Measurements from ENCODE around the gene TMEM86B. TPM values are rescaled to one million over a fixed set of nuclear protein-coding genes. Genes with fewer than 3 reads are reported as not detected.

TMEM86B gene, protein sequence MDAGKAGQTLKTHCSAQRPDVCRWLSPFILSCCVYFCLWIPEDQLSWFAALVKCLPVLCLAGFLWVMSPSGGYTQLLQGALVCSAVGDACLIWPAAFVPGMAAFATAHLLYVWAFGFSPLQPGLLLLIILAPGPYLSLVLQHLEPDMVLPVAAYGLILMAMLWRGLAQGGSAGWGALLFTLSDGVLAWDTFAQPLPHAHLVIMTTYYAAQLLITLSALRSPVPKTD
- 2.9 TPM for polyA plus RNA-seq (2012; ENCODE audit: low read depth, missing spikeins)

- TF ChIP-seq TAF1 (IDR thresholded peaks at IDR 0.05; ENCODE audit: low read depth, low read length) = no peak
- TF ChIP-seq POLR2AphosphoS5 (IDR thresholded peaks at IDR 0.05; ENCODE audit: low read depth, low read length) = no peak
- TF ChIP-seq PAX5 (IDR thresholded peaks at IDR 0.05; ENCODE audit: insufficient read depth, low read length, severe bottlenecking) = no peak
- TF ChIP-seq POU2F2 (IDR thresholded peaks at IDR 0.05; ENCODE audit: low read depth, low read length) = no peak
- no peak for TF ChIP-seq SPI1 (IDR thresholded peaks at IDR 0.05; ENCODE audit: low read depth, low read length)
- FAIRE-seq = no peak
- no peak for DNase-seq (ENCODE audit: insufficient read length, low spot score)
Observed at GRCh38 chr19:55228403-55229031, at the start of gene TMEM86B. Gene TMEM86B (minus strand): TSS chr19:55228763. CDS start chr19:55228741, 22 bp downstream.

DNA sequence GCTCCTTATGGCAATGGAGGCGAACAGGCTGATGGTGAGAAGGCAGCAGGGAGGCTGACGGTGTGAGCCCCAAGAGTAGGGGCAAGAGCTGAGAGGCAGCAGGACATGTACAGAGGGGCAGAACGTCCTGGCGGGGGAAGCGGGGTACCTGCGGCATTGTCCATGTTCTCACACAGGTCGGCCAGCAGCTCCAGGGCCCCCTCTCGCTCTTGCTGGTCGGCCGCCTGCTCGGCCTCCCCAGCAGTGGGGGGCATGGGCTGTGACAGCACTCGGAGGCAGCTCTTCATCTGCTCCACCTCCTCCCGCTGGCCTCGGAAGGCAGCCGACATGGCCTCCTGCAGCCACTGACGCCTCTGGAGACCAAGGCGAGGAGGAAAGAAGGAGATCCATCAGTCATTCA lies 48.9 kb upstream of the TMEM86B start:
- no peak for DNase-seq (ENCODE audit: insufficient read length, low spot score)
- no peak for TF ChIP-seq SPI1 (IDR thresholded peaks at IDR 0.05; ENCODE audit: low read depth, low read length)
- TF ChIP-seq TAF1 (IDR thresholded peaks at IDR 0.05; ENCODE audit: low read depth, low read length) = no peak
- no peak for TF ChIP-seq POU2F2 (IDR thresholded peaks at IDR 0.05; ENCODE audit: low read depth, low read length)
- no peak for TF ChIP-seq PAX5 (IDR thresholded peaks at IDR 0.05; ENCODE audit: insufficient read depth, low read length, severe bottlenecking)
- no peak for TF ChIP-seq POLR2AphosphoS5 (IDR thresholded peaks at IDR 0.05; ENCODE audit: low read depth, low read length)
- TF ChIP-seq POLR2A (IDR thresholded peaks at IDR 0.05; ENCODE audit: low read depth, low read length) = no peak
- FAIRE-seq = no peak

- TF ChIP-seq SPI1 (IDR thresholded peaks at IDR 0.05; ENCODE audit: low read depth, low read length) (no peak), TAF1 (IDR thresholded peaks at IDR 0.05; ENCODE audit: low read depth, low read length) (no peak), POLR2A (IDR thresholded peaks at IDR 0.05; ENCODE audit: low read depth, low read length) (no peak)
- FAIRE-seq (no peak), DNase-seq (ENCODE audit: insufficient read length, low spot score) (no peak)
Observed at GRCh38 chr19:55276720-55277430, 48.3 kb upstream of the TMEM86B start.

DNA sequence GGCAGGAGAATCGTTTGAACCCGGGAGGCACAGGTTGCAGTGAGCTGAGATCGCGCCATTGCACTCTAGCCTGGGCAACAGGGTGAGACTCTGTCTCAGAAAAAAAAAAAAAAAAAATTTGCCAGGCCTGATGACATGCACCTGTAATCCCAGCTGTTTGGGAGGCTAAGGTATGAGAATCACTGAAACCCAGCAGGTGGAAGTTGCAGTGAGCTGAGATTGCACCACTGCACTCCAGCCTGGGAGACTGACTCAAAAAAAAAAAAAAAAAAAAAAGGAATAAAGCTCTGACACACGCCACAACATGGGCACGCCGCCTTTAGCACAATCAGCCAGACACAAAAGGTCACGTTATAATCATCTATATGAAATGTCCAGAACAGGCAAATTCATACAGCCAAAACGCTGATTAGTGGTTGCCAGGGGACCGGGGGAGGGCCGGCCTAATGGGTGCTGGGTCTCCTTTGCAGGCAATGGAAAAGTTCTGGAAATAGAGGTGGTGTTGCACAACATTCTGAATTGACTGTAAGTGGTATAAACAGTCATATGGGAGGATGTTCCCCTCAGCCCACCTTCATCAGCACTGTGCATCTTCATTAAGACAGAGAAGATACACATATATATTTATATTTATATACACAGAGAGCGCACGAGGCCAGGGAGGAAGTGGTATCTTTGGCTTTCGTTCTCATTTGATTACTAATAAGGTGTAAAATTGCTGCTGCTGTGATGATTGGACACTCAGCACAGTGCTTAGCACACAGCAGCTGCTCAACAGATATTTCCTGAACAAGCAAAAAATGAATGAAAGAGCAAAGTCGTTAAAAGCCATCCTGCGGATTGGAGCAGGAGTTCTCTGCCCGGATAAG lies 47.5 kb upstream of the TMEM86B start:
- peak; percentile 92 for FAIRE-seq
- TF ChIP-seq TAF1 (IDR thresholded peaks at IDR 0.05; ENCODE audit: low read depth, low read length) (no peak), SPI1 (IDR thresholded peaks at IDR 0.05; ENCODE audit: low read depth, low read length) (peak; percentile 89), POLR2A (IDR thresholded peaks at IDR 0.05; ENCODE audit: low read depth, low read length) (no peak), POU2F2 (IDR thresholded peaks at IDR 0.05; ENCODE audit: low read depth, low read length) (no peak; the same call in 1 of the 2 replicates), POLR2AphosphoS5 (IDR thresholded peaks at IDR 0.05; ENCODE audit: low read depth, low read length) (no peak)
- DNase-seq (ENCODE audit: insufficient read length, low spot score) = peak; percentile 53

DNA sequence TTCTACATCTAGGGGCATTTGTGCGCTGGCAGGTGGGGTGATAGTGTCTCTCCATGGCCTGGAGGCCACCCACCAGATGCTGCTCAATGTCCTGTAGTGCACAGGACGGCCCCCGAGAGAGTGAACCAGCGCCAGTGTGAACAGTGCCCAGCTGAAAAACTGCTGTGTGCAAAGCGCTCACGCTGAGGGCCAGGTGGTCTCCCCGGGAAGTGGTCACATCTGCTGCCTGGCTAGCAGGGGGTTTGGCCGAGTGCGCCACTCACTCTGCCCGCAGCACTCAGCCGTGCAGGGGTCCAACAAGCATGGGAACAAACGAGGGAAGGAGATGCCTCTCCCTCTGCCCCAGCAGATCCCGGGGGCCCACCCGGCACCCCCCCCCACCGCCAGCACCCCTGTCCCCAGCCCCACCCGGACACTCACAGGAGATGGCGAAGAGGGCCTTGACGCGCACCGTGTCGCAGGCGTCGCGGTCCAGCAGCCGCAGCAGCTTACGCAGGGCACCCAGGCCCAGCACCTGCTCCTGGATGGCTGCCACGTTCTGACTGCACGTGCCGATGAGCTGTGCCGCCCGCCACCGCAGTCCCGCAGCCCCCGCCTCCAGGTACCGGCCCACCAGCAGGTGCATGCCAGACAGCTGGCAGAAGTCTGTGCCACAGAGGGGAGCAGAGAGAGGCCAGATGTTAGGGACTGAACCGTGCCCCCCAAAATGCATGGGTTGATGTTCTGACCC lies 45.6 kb upstream of the TMEM86B start:
- TF ChIP-seq POLR2AphosphoS5 (IDR thresholded peaks at IDR 0.05; ENCODE audit: low read depth, low read length) (no peak), TAF1 (IDR thresholded peaks at IDR 0.05; ENCODE audit: low read depth, low read length) (no peak), POLR2A (IDR thresholded peaks at IDR 0.05; ENCODE audit: low read depth, low read length) (no peak)
- no peak for FAIRE-seq
- DNase-seq (ENCODE audit: insufficient read length, low spot score) = no peak

GRCh38 chr19:55272142-55272541 lies 43.6 kb upstream of the TMEM86B start:
- FAIRE-seq = no peak
- no peak for TF ChIP-seq POU2F2 (IDR thresholded peaks at IDR 0.05; ENCODE audit: low read depth, low read length)
- no peak for TF ChIP-seq POLR2AphosphoS5 (IDR thresholded peaks at IDR 0.05; ENCODE audit: low read depth, low read length)
- TF ChIP-seq PAX5 (IDR thresholded peaks at IDR 0.05; ENCODE audit: insufficient read depth, low read length, severe bottlenecking) = no peak
- no peak for TF ChIP-seq TAF1 (IDR thresholded peaks at IDR 0.05; ENCODE audit: low read depth, low read length)
- no peak for TF ChIP-seq SPI1 (IDR thresholded peaks at IDR 0.05; ENCODE audit: low read depth, low read length)
- no peak for TF ChIP-seq POLR2A (IDR thresholded peaks at IDR 0.05; ENCODE audit: low read depth, low read length)
- no peak for DNase-seq (ENCODE audit: insufficient read length, low spot score)

DNA sequence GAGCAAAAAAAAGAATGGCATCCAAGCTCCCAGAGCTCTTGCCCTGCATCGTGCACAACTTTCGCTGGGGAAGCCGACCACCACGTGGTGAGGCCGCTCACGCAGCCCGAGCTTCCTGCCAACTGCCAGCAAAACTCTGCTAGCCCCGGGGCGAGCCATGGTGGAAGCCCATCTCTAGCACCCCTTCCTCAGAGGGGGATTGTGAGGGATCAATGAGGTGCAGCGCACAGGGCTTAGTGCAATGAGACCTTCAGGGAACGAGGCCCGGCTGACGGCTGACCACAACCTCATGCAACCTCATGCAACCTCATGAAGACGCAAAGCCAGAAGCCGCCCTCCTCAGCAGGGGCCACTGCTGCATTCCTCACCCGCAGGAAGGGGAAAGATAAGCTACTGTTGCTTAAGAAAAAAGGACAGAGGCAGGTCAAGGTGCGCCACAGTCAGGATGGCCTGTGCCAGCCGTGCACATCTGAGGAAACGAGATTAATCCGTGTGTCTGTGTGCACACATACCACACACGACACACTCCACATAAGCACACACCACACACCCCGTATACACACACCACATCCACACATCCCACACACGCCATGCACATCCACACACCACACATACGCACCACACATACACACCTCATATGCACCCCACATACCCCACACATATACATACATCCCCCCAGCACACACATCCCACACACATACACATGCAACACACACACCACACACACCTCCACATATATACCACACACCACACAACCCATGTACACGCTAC lies 41.8 kb upstream of the TMEM86B start:
- peak; percentile 52 for FAIRE-seq

GRCh38 chr19:55269299-55269698 lies 40.7 kb upstream of the TMEM86B start:
- FAIRE-seq (no peak), DNase-seq (ENCODE audit: insufficient read length, low spot score) (no peak)
- TF ChIP-seq TAF1 (IDR thresholded peaks at IDR 0.05; ENCODE audit: low read depth, low read length) (no peak), POU2F2 (IDR thresholded peaks at IDR 0.05; ENCODE audit: low read depth, low read length) (no peak), PAX5 (IDR thresholded peaks at IDR 0.05; ENCODE audit: insufficient read depth, low read length, severe bottlenecking) (no peak), POLR2AphosphoS5 (IDR thresholded peaks at IDR 0.05; ENCODE audit: low read depth, low read length) (no peak), SPI1 (IDR thresholded peaks at IDR 0.05; ENCODE audit: low read depth, low read length) (no peak), POLR2A (IDR thresholded peaks at IDR 0.05; ENCODE audit: low read depth, low read length) (no peak)

More for the DNA sequence above, 41.8 kb upstream of the TMEM86B start:
- no peak for DNase-seq (ENCODE audit: insufficient read length, low spot score)
- no peak for TF ChIP-seq POLR2A (IDR thresholded peaks at IDR 0.05; ENCODE audit: low read depth, low read length)
- no peak for TF ChIP-seq POU2F2 (IDR thresholded peaks at IDR 0.05; ENCODE audit: low read depth, low read length)
- no peak for TF ChIP-seq POLR2AphosphoS5 (IDR thresholded peaks at IDR 0.05; ENCODE audit: low read depth, low read length)
- TF ChIP-seq PAX5 (IDR thresholded peaks at IDR 0.05; ENCODE audit: insufficient read depth, low read length, severe bottlenecking) = no peak
- no peak for TF ChIP-seq TAF1 (IDR thresholded peaks at IDR 0.05; ENCODE audit: low read depth, low read length)
- TF ChIP-seq SPI1 (IDR thresholded peaks at IDR 0.05; ENCODE audit: low read depth, low read length) = no peak
